ENCODE data around the gene CWF19L1. TPM values are rescaled to one million over a fixed set of nuclear protein-coding genes. Genes with fewer than 3 reads are reported as not detected.

Gene CWF19L1
- total and polyA plus RNA-seq, 2 donors (not counting 3 experiments of a cell fraction or from before 2014, with no cell fraction given): 11.5 to 29.9 TPM

DNA sequence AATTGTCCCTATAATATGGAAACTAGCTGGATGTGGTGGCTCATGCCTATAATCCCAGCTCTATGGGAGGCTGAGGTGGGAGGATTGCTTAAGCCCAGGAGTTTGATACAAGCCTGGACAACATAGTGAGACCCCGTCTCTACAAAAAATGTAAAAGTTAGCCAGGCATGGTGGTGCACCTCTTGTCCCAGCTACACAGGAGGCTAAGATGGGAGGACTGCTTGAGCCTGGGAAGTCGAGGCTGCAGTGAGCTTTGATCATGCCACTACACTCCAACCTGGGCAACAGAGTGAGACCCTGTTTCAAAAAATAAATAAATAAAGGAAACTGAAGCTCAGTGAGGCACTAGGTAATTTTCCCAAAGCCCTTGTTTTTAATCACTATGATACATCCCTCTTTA is 65.9 kb downstream of the CWF19L1 start:
- H3K4me3 ChIP-seq (replicated peaks in 1 of 3; ENCODE audit: insufficient read depth in 1 of 3, low read depth in 1 of 3, low read length in 3 of 3): no peak overlapping the region
- CTCF ChIA-PET: interaction anchor here (0.7 kb wide), 1 partner anchor 356 kb away, joined by 3 read pairs; no protein-coding TSS in a partner anchor
- BruUV-seq (replicated peaks): no TSS peak
- TF ChIP-seq, protein P1, sequence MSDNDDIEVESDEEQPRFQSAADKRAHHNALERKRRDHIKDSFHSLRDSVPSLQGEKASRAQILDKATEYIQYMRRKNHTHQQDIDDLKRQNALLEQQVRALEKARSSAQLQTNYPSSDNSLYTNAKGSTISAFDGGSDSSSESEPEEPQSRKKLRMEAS (IDR thresholded peaks at IDR 0.05; ENCODE audit: insufficient read depth, insufficient read length): no peak
- no peak for TF ChIP-seq MYC (IDR thresholded peaks at IDR 0.05; ENCODE audit: low read depth, low read length)
- H2AFZ ChIP-seq (ENCODE audit: low read depth, low read length): no peak overlapping the region
- H3K9me3 ChIP-seq (replicated peaks; ENCODE audit: control insufficient read depth, insufficient read depth, low read length): no peaks in the 10 kb centered on the region
- dilution Hi-C loops (cut with MboI; ENCODE audit: extremely low pct_ligation_motif_present, low sequenced_read_pairs): no loop called here
- FAIRE-seq: no peak
- no peaks in the 10 kb centered on the region for H3K9me1 ChIP-seq (replicated peaks; ENCODE audit: control insufficient read depth, extremely low read depth, insufficient read depth, low read length)
- H3K27me3 ChIP-seq (ENCODE audit: control insufficient read depth in 2 of 2, insufficient read depth in 2 of 2, low read length in 2 of 2): no peaks in the 10 kb centered on the region
- no peaks in the 10 kb centered on the region for H3K4me1 ChIP-seq (ENCODE audit: control insufficient read depth, extremely low read depth, insufficient read depth, low read length)
- intact Hi-C loops (cut with micrococcal nuclease): no loop called here
- no peak overlapping the region for H3K9ac ChIP-seq (replicated peaks; ENCODE audit: extremely low read depth, insufficient read depth, low read length)
- DNase-seq (ENCODE audit: low read depth, low spot score): no peak
- H3K27ac ChIP-seq (ENCODE audit: insufficient read depth, low read depth, low read length): no peak overlapping the region
- no peak overlapping the region for H3K4me2 ChIP-seq (ENCODE audit: insufficient read depth, low read length)
- H4K20me1 ChIP-seq (replicated peaks; ENCODE audit: control insufficient read depth, extremely low read depth, insufficient read depth, low read length): no peaks in the 10 kb centered on the region
- H3K36me3 ChIP-seq (ENCODE audit: control insufficient read depth in 2 of 2, extremely low read depth in 1 of 2, insufficient read depth in 2 of 2, low read length in 2 of 2): peaks cover 9 to 20% of the 10 kb centered on the region in 2 experiments
- no peaks in the 10 kb centered on the region for H3K79me2 ChIP-seq (ENCODE audit: control insufficient read depth, insufficient read depth, low read length)
- POLR2A ChIA-PET: no interaction called here

DNA sequence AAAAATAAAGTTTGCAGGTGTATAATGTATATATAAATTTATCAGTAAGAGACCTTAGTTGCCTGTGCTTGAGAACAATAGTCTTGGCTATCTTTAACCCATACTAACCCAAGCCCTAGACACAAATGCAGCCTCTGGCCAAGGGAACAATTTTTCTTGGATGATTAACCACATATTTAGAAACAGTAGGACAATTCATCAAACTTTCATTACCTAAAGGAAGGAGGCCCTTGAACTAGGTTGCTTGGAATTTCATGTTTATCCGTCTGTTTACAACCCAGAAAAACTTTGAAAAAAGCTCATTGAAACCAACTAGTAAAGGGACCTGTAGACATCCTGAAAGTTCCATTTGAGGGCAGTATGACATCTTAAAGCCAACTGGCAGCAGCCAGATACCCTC is 72.7 kb downstream of the CWF19L1 start:
- dilution Hi-C loops (cut with MboI; ENCODE audit: extremely low pct_ligation_motif_present, low sequenced_read_pairs): no loop called here
- Histone ChIP-seq H3K9ac (replicated peaks; ENCODE audit: extremely low read depth, insufficient read depth, low read length) (no peak overlapping the region), H3K79me2 (ENCODE audit: control insufficient read depth, insufficient read depth, low read length) (no peaks in the 10 kb centered on the region), H4K20me1 (replicated peaks; ENCODE audit: control insufficient read depth, extremely low read depth, insufficient read depth, low read length) (no peaks in the 10 kb centered on the region), H3K9me1 (replicated peaks; ENCODE audit: control insufficient read depth, extremely low read depth, insufficient read depth, low read length) (no peaks in the 10 kb centered on the region), H3K9me3 (replicated peaks; ENCODE audit: control insufficient read depth, insufficient read depth, low read length) (no peaks in the 10 kb centered on the region), H3K4me2 (ENCODE audit: insufficient read depth, low read length) (no peak overlapping the region), H3K27me3 (ENCODE audit: control insufficient read depth in 2 of 2, insufficient read depth in 2 of 2, low read length in 2 of 2) (no peaks in the 10 kb centered on the region), H3K4me1 (ENCODE audit: control insufficient read depth, extremely low read depth, insufficient read depth, low read length) (no peaks in the 10 kb centered on the region), H2AFZ (ENCODE audit: low read depth, low read length) (no peak overlapping the region), H3K36me3 (ENCODE audit: control insufficient read depth in 2 of 2, extremely low read depth in 1 of 2, insufficient read depth in 2 of 2, low read length in 2 of 2) (peaks cover 15 to 24% of the 10 kb centered on the region in 2 experiments), H3K4me3 (replicated peaks in 1 of 3; ENCODE audit: insufficient read depth in 1 of 3, low read depth in 1 of 3, low read length in 3 of 3) (no peak overlapping the region), H3K27ac (ENCODE audit: insufficient read depth, low read depth, low read length) (no peak overlapping the region)
- POLR2A ChIA-PET: no interaction called here
- no peak for FAIRE-seq
- no peak for DNase-seq (ENCODE audit: low read depth, low spot score)
- intact Hi-C loops (cut with micrococcal nuclease): no loop called here
- BruUV-seq (replicated peaks): no TSS peak
- TF ChIP-seq, protein P1 (IDR thresholded peaks at IDR 0.05; ENCODE audit: insufficient read depth, insufficient read length): no peak
- TF ChIP-seq GATA2 (IDR thresholded peaks at IDR 0.05; ENCODE audit: insufficient read depth, insufficient read length, low read depth, low read length) (no peak), FOS (IDR thresholded peaks at IDR 0.05; ENCODE audit: borderline replicate concordance, insufficient read depth, low read length) (no peak), MYC (IDR thresholded peaks at IDR 0.05; ENCODE audit: low read depth, low read length) (no peak), POLR2A (IDR thresholded peaks at IDR 0.05; ENCODE audit: low read depth, low read length) (no peak), POLR2AphosphoS5 (IDR thresholded peaks at IDR 0.05; ENCODE audit: insufficient read depth, low read depth, low read length) (no peak)
- CTCF ChIA-PET: no interaction called here

Data from endothelial cell of umbilical vein (primary cell).